CD4-positive, CD25-positive, alpha-beta regulatory T cell (primary cell): Measurements from ENCODE around the gene LRRK1. TPM values are rescaled to one million over a fixed set of nuclear protein-coding genes. Genes with fewer than 3 reads are reported as not detected.

ENCODE experiments used
- ATAC-seq, 2 donors: fragments of 150-1000 bp; cut with Tn5 transposase; one replicate each; pipeline ENCODE4 v1.10.0; 2021; ENCODE audit warnings: low read depth in 2 of 2, moderate number of reproducible peaks in 2 of 2, moderate library complexity in 1 of 2
- DNase-seq, 3 donors: peaks; one replicate each; pipeline versions ENCODE4 v3.0.0 to v3.0.0-alpha.2; 2012 to 2022; ENCODE audit warnings: mixed read lengths in 1 of 3
- H3K27ac ChIP-seq: one replicate; pipeline ENCODE4 v1.7.0; 2013; ENCODE audit warnings: mild to moderate bottlenecking, low read length; ENCODE audit not compliant: insufficient read depth, poor library complexity, severe bottlenecking
- H3K27me3 ChIP-seq: one replicate; pipeline ENCODE4 v1.7.0; 2013; ENCODE audit warnings: low read length; ENCODE audit not compliant: control insufficient read depth, insufficient read depth
- H3K36me3 ChIP-seq: one replicate; pipeline ENCODE4 v1.7.0; 2013; ENCODE audit warnings: mild to moderate bottlenecking, low read length, moderate library complexity; ENCODE audit not compliant: control insufficient read depth, insufficient read depth
- H3K4me1 ChIP-seq: 2 replicates; pipeline ENCODE4 v1.7.0; 2013; ENCODE audit warnings: mild to moderate bottlenecking, low read length; ENCODE audit not compliant: insufficient read depth, control insufficient read depth, poor library complexity, severe bottlenecking
- H3K4me3 ChIP-seq: one replicate; pipeline ENCODE4 v1.7.0; 2013; ENCODE audit warnings: low read depth, mild to moderate bottlenecking, low read length, moderate library complexity
- H3K9me3 ChIP-seq, 2 experiments: 1 replicate in 1 of 2; 2 replicates in 1 of 2; pipeline ENCODE4 v1.7.0; 2013; ENCODE audit warnings: low read length in 2 of 2, mild to moderate bottlenecking in 1 of 2, moderate library complexity in 1 of 2; ENCODE audit not compliant: control insufficient read depth in 2 of 2
- H3K27ac Mint-ChIP-seq, 3 donors: one replicate each; pipeline ENCODE4 v1.8.0; 2020 to 2022; ENCODE audit warnings: mild to moderate bottlenecking in 3 of 3, mixed read lengths in 3 of 3, moderate library complexity in 2 of 3
- H3K27me3 Mint-ChIP-seq: one replicate; pipeline ENCODE4 v1.8.0; 2022; ENCODE audit warnings: mild to moderate bottlenecking, mixed read lengths
- H3K36me3 Mint-ChIP-seq: one replicate; pipeline ENCODE4 v1.8.0; 2020; ENCODE audit warnings: mixed read lengths
- H3K4me1 Mint-ChIP-seq, 4 donors: one replicate each; pipeline ENCODE4 v1.8.0; 2020 to 2022; ENCODE audit warnings: mixed read lengths in 4 of 4, mild to moderate bottlenecking in 1 of 4
- H3K4me3 Mint-ChIP-seq, 4 donors: one replicate each; pipeline ENCODE4 v1.8.0; 2020 to 2022; ENCODE audit warnings: mild to moderate bottlenecking in 4 of 4, mixed read lengths in 4 of 4, moderate library complexity in 3 of 4
- H3K9me3 Mint-ChIP-seq, 7 donors: one replicate each; pipeline ENCODE4 v1.8.0; 2020 to 2022; ENCODE audit warnings: mixed read lengths in 7 of 7, mild to moderate bottlenecking in 3 of 7, moderate library complexity in 2 of 7
- polyA plus RNA-seq, 4 donors: library from polyadenylated mRNA; unstranded; fragments of 300-500 nt; fragmentation: Illumina TruSeq; gene quantifications; one replicate each; pipeline ENCODE4 v1.2.3, GENCODE V29; 2021
- total RNA-seq: library from RNA; stranded (reverse); gene quantifications from one replicate; pipeline ENCODE4 v1.2.3, GENCODE V29; 2022

Gene LRRK1
- total and polyA plus RNA-seq, 5 donors from 2014 or later: 0.06 to 0.17 TPM; not detected in 3

- H3K36me3 Mint-ChIP-seq: no peaks in the 10 kb centered on the region
- Histone ChIP-seq H3K36me3 (no peaks in the 10 kb centered on the region), H3K9me3 (no peaks in the 10 kb centered on the region), H3K27ac (no peak overlapping the region), H3K4me1 (no peaks in the 10 kb centered on the region), H3K4me3 (no peak overlapping the region), H3K27me3 (no peaks in the 10 kb centered on the region)
- H3K27me3 Mint-ChIP-seq: peaks cover 5% of the 10 kb centered on the region
- DNase-seq (no peak), ATAC-seq (no peak)
- no peaks in the 10 kb centered on the region for H3K9me3 Mint-ChIP-seq
- peaks cover 0 to 7% (median 2%) of the 10 kb centered on the region in 4 donors for H3K4me1 Mint-ChIP-seq
- H3K27ac Mint-ChIP-seq: no peak overlapping the region
- no peak overlapping the region for H3K4me3 Mint-ChIP-seq
Measured at GRCh38 chr15:101067660-101068522, 148.7 kb downstream of the LRRK1 start.

GRCh38 chr15:101068523-101068960 lies 149.4 kb downstream of the LRRK1 start:
- Histone ChIP-seq H3K4me1 (no peaks in the 10 kb centered on the region), H3K27me3 (no peaks in the 10 kb centered on the region), H3K27ac (no peak overlapping the region), H3K4me3 (no peak overlapping the region), H3K36me3 (no peaks in the 10 kb centered on the region), H3K9me3 (no peaks in the 10 kb centered on the region)
- peaks cover 5% of the 10 kb centered on the region for H3K27me3 Mint-ChIP-seq
- H3K4me1 Mint-ChIP-seq: peaks cover 0 to 7% (median 2%) of the 10 kb centered on the region in 4 donors
- no peaks in the 10 kb centered on the region for H3K9me3 Mint-ChIP-seq
- ATAC-seq: no peak
- no peak for DNase-seq
- H3K36me3 Mint-ChIP-seq: no peaks in the 10 kb centered on the region
- H3K27ac Mint-ChIP-seq: no peak overlapping the region
- H3K4me3 Mint-ChIP-seq: no peak overlapping the region

- Mint-ChIP-seq H3K4me3 (no peak overlapping the region), H3K4me1 (peaks cover 0 to 7% (median 2%) of the 10 kb centered on the region in 4 donors), H3K36me3 (no peaks in the 10 kb centered on the region), H3K27ac (no peak overlapping the region), H3K27me3 (peaks cover 10% of the 10 kb centered on the region), H3K9me3 (no peaks in the 10 kb centered on the region)
- no peaks in the 10 kb centered on the region for H3K4me1 ChIP-seq
- no peak for DNase-seq
- no peak for ATAC-seq
- H3K36me3 ChIP-seq: no peaks in the 10 kb centered on the region
- no peak overlapping the region for H3K27ac ChIP-seq
- no peaks in the 10 kb centered on the region for H3K27me3 ChIP-seq
- no peak overlapping the region for H3K4me3 ChIP-seq
- no peaks in the 10 kb centered on the region for H3K9me3 ChIP-seq
Measured at GRCh38 chr15:101068961-101069653, 149.9 kb downstream of the LRRK1 start.

- peaks cover 10% of the 10 kb centered on the region for H3K27me3 Mint-ChIP-seq
- H3K36me3 Mint-ChIP-seq: no peaks in the 10 kb centered on the region
- H3K27me3 ChIP-seq: no peaks in the 10 kb centered on the region
- no peak overlapping the region for H3K4me3 ChIP-seq
- H3K27ac ChIP-seq: no peak overlapping the region
- no peaks in the 10 kb centered on the region for H3K36me3 ChIP-seq
- H3K4me3 Mint-ChIP-seq: no peak overlapping the region
- no peaks in the 10 kb centered on the region for H3K9me3 Mint-ChIP-seq
- no peaks in the 10 kb centered on the region for H3K4me1 ChIP-seq
- H3K9me3 ChIP-seq: no peaks in the 10 kb centered on the region
- DNase-seq (no peak), ATAC-seq (no peak)
- peaks cover 0 to 7% (median 2%) of the 10 kb centered on the region in 4 donors for H3K4me1 Mint-ChIP-seq
- no peak overlapping the region for H3K27ac Mint-ChIP-seq
Measured at GRCh38 chr15:101069654-101069973, 150.5 kb downstream of the LRRK1 start.

- H3K4me1 Mint-ChIP-seq: peaks cover 0 to 7% (median 2%) of the 10 kb centered on the region in 4 donors
- H3K27me3 Mint-ChIP-seq: peaks cover 10% of the 10 kb centered on the region
- Histone ChIP-seq H3K9me3 (no peaks in the 10 kb centered on the region), H3K4me3 (no peak overlapping the region), H3K27me3 (no peaks in the 10 kb centered on the region), H3K27ac (no peak overlapping the region), H3K36me3 (no peaks in the 10 kb centered on the region), H3K4me1 (no peaks in the 10 kb centered on the region)
- H3K27ac Mint-ChIP-seq: no peak overlapping the region
- no peaks in the 10 kb centered on the region for H3K9me3 Mint-ChIP-seq
- ATAC-seq (no peak), DNase-seq (no peak)
- peak overlapping the region in 1 of 4 donors; percentile 69 for H3K4me3 Mint-ChIP-seq
- H3K36me3 Mint-ChIP-seq: no peaks in the 10 kb centered on the region
Measured at GRCh38 chr15:101070024-101070423, 150.9 kb downstream of the LRRK1 start.

- H3K27me3 Mint-ChIP-seq: peaks cover 10% of the 10 kb centered on the region
Measured at GRCh38 chr15:101070502-101071273, 151.5 kb downstream of the LRRK1 start.

GRCh38 chr15:101071651-101072050 lies 152.5 kb downstream of the LRRK1 start:
- H3K27ac Mint-ChIP-seq: no peak overlapping the region
- H3K4me1 Mint-ChIP-seq: peaks cover 0 to 7% (median 2%) of the 10 kb centered on the region in 4 donors
- no peak overlapping the region for H3K4me3 Mint-ChIP-seq
- no peaks in the 10 kb centered on the region for H3K36me3 Mint-ChIP-seq
- DNase-seq (no peak), ATAC-seq (no peak)
- H3K27me3 ChIP-seq: no peaks in the 10 kb centered on the region
- peaks cover 10% of the 10 kb centered on the region for H3K27me3 Mint-ChIP-seq
- H3K9me3 Mint-ChIP-seq: no peaks in the 10 kb centered on the region
- H3K27ac ChIP-seq: no peak overlapping the region
- H3K4me1 ChIP-seq: no peaks in the 10 kb centered on the region
- no peak overlapping the region for H3K4me3 ChIP-seq
- no peaks in the 10 kb centered on the region for H3K36me3 ChIP-seq
- H3K9me3 ChIP-seq: no peaks in the 10 kb centered on the region

More at GRCh38 chr15:101070502-101071273, 151.5 kb downstream of the LRRK1 start:
- no peaks in the 10 kb centered on the region for H3K36me3 Mint-ChIP-seq
- H3K9me3 Mint-ChIP-seq: no peaks in the 10 kb centered on the region
- peaks cover 0 to 7% (median 2%) of the 10 kb centered on the region in 4 donors for H3K4me1 Mint-ChIP-seq
- no peaks in the 10 kb centered on the region for H3K27me3 ChIP-seq
- peak overlapping the region in 1 of 4 donors; percentile 69 for H3K4me3 Mint-ChIP-seq
- DNase-seq (no peak), ATAC-seq (no peak)
- H3K4me3 ChIP-seq: no peak overlapping the region
- H3K9me3 ChIP-seq: no peaks in the 10 kb centered on the region
- H3K27ac Mint-ChIP-seq: peak overlapping the region in 1 of 3 donors; percentile 23
- H3K4me1 ChIP-seq: no peaks in the 10 kb centered on the region
- H3K27ac ChIP-seq: no peak overlapping the region
- H3K36me3 ChIP-seq: no peaks in the 10 kb centered on the region
